Activated naive CD4-positive, alpha-beta T cell (primary cell): ENCODE results near the gene IFNA4.
"Not testable (repeated sequence)": the region's sequence is repeated elsewhere in the genome, so short reads cannot be mapped to it uniquely, and the experiment has no call there.

Experiments used
- DNase-seq, 4 experiments: peaks; one replicate each; lab custom pipeline; 2025; lab: John Stamatoyannopoulos, UW

The IFNA4 gene

DNA sequence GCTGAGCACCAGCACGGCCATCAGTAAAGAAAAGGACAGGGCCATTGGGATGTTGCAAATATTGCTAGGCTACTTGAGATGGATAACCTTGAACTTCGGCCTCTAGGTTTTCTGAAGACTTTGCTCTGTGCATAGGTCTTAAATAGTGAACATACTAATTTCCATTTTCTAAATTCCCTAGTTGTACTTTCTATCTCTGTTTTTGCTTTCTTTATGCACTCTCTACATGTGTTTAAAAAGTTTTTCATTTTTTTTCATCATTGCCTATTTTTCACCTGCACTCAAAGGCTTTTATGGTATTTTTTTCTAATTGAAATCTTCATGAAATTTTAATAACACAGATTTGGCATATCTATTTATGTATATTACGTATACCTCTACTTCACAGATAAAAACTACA is at the start of gene IFNA4:
IFNA4 (minus strand) TSS at position 101 of the 400 bp plus-strand sequence; CDS start at position 45, 56 bp downstream.
- DNase-seq: not testable (repeated sequence)

DNA sequence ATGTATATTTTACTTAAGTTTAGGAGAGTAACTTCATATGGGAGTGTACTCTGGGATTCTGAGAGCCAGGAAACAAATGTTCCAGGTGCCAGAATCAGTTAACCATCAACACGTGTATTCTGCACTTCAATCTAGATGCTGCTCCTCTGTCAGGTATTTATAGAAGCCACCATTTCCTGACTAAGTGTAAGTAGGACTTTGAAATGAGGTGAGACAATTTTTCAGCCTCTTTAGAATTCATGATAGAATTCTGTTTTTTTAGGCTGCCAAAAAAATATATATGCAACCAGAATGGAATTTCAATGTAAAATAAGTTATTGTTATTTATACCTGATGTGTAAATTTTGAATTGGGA is 49.0 kb upstream of the IFNA4 start:
- not testable (repeated sequence) for DNase-seq

DNA sequence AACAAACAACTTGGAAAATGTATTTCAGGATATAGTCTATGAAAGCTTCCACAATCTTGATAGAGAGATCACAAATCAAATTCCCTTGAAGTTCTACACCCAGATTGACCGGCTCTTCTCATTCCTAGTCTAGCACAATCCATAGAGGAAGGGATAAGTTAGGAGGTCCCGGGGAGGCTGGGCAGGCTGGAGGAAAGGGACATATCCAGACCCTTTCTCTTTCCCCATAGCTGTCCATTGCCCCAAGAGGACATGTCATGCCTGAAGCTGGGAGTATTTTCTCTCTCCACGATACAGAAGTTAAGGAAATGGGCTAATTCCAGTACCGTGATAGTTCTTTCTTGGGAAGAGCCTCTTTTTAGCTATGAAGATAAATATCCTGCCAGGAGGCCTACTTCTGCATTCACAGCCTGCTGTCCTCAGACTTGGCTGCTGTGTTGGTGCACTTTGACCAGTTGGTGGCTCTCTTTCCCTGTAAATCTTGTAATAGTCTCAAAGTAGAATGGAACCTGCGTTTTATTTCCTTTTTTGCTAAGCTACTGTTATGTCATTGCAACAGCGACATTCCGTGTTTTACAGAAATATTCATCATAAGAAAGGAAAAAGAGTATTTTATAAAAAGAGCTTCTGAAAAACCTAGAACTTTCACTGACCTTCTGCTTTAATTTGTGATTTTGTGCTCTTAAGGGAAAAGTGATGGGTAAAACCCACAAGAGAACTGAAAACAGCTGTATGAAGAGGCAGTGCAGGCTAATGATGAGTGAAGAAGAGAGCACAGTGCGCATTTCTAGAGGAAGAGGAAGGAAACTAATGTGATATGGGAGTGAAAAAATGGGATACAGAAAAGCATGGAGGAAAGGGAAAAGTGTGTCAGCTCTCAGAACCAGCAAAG is 48.3 kb upstream of the IFNA4 start:
- not testable (repeated sequence) for DNase-seq

DNA sequence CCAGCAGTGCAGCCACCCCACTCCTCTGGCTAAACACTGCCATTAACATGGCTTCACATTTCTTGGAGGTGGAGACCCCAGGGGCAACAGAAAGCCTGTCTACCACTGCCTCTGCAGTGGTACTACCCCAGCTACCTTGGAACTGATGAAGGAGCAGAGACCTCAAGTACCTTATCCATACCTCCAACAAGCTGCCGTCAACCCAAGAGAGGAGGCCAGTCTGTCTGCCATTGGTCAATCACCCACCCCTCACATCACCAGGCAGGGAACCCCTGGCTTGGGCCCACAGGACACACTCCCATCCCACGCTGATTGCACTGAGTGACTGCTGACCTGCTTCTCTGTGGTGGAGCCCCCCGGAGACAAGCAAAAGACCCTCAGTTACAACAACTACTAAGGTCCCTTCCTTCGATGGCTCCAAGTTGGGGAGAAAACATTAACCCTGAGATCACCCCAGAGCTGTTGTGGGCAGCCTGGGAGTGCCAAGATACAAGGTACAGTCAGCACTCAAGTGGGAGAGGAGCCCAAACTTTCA is 46.8 kb upstream of the IFNA4 start:
- DNase-seq: no peak

DNA sequence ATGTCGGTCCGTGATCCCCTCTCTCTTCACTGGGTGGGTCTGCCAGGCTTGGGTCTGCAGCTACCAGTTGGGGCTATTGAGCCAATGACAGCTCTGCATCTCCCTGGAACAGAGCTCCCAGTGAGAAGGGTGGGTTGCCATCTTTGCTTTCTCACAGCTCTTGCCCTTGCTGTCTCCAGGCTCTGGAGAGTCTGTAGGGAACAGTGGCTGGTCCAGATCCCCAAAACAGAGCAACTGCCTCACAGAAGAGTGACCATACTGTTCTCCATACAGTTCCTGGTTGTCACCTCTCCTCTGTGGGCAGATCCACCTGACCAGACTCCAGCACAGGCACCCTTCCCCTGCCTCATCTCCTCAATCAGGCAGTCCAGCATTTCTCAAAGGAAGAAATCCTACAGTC is 45.9 kb upstream of the IFNA4 start:
- no peak for DNase-seq

DNA sequence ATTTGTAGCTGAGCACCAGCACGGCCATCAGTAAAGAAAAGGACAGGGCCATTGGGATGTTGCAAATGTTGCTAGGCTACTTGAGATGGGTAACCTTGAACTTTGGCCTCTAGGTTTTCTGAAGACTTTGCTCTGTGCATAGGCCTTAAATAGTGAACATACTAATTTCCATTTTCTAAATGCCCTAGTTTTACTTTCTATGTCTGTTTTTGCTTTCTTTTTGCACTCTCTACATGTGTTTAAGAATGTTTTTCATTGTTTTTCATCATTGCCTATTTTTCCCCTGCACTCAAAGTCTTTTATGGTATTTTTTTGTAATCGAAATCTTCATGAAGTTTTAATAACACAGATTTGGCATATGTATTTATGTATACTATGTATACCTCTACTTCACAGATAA is 40.7 kb upstream of the IFNA4 start, which contains the start of gene IFNA17:
IFNA17 (minus strand) TSS at position 101 of the 400 bp plus-strand sequence; CDS start at position 52, 49 bp downstream.
- DNase-seq: no peak

DNA sequence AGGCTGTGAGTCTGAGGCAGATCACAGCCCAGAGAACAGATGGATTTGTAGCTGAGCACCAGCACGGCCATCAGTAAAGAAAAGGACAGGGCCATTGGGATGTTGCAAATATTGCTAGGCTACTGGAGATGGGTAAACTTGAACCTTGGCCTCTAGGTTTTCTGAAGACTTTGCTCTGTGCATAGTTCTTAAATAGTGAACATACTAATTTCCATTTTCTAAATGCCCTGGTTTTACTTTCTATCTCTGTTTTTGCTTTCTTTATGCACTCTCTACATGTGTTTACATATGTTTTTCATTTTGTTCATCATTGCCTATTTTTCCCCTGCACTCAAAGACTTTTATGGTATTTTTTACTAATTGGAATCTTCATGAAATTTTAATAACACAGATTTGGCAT is 29.8 kb upstream of the IFNA4 start, which contains the start of gene IFNA16:
IFNA16 (minus strand) TSS at position 101 of the 400 bp plus-strand sequence; CDS start at position 95, 6 bp downstream.
- DNase-seq: not testable (repeated sequence)

DNA sequence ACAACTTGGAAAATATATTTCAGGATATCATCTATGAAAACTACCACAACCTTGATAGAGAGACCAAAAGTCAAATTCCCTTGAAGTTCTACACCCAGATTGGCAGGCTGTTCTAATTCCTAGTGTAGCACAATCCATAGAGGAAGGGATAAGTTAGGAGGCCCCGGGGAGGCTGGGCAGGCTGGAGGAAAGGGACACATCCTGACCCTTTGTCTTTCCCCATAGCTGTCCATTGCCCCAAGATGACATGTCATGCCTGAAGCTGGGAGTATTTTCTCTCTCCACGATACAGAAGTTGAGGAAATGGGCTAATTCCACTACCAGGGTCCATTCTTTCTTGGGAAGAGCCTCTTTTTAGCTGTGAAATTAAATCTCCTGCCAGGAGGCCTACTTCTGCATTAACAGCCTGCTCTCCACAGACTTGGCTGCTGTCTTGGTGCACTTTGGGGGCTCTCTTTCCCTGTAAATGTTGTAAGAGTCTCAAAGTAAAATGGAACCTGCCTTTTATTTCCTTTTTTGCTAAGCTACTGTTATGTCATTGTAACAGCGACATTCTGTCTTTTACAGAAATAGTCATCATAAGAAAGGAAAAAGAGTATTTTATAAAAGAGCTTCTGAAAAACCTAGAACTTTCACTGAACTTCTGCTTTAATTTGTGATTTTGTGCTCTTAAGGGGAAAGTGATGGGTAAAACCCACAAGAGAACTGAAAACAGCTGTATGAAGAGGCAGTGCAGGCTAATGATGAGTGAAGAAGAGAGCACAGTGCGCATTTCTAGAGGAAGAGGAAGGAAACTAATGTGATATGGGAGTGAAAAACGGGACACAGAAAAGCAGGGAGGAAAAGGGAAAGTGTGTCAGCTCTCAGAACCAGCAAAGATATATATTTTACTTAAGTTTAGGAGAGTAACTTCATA is 26.3 kb upstream of the IFNA4 start:
- DNase-seq: not testable (repeated sequence)

DNA sequence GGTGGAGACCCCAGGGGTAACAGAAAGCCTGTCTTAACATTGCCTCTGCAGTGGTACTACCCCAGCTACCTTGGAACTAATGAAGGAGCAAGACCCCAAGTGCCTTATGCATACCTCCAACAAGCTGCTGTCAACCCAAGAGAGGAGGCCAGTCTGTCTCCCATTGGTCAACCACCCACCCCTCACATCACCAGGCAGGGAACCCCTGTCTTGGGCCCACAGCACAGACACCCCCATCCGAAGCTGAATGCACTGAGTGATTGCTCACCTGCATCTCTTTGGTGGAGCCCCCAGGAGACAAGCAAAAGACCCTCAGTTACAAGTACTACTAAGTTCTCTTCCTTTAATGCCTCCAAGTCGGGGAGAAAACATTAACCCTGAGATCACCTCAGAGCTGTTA is 24.8 kb upstream of the IFNA4 start:
- not testable (repeated sequence) for DNase-seq

DNA sequence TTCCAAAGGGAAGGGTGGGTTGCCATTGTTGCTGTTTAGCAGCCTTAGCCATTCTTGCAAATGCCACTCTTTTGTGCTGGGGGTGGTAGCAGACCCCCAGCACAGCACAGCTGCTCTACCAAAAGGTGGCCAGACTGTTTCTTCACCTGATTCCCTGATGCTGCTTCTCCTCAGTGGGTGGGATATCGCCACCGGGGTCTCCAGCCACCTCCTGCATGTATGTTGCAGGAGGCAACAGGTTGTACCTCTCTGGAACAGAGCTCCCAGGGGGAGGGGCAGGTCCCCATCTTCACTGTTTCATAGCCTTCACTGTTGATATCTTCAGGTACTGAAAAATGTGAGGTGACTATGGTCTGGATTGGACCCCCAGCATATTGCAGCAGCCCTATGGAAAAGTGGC is 23.4 kb upstream of the IFNA4 start:
- not testable (repeated sequence) for DNase-seq

DNA sequence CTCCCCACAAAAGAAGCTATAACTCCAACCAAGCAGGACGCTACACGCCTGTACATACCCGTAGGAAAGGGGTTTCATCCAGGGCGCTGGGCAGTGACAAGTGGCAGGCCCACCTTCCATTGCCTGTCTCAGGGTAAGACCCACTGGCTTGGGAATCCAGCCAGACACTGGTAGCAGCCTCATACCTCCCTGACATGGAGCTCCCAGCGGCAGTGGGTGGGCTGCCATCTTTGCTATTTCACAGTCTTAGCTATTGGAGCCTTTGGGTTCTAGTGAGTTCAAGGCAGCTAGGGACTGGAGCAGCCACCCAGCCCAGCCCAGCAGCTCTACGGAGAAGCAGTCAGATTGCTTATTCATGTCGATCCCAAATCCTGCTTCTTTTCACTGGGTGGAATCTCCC is 22.9 kb upstream of the IFNA4 start:
- DNase-seq: no peak

DNA sequence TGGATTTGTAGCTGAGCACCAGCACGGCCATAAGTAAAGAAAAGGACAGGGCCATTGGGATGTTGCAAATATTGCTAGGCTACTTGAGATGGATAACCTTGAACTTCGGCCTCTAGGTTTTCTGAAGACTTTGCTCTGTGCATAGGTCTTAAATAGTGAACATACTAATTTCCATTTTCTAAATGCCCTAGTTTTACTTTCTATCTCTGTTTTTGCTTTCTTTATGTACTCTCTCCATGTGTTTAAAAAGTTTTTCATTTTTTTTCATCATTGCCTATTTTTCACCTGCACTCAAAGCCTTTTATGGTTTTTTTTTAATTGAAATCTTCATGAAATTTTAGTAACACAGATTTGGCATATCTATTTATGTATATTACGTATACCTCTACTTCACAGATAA is 19.7 kb upstream of the IFNA4 start, which contains the start of gene IFNA10:
IFNA10 (minus strand) TSS at position 101 of the 400 bp plus-strand sequence; CDS start at position 55, 46 bp downstream.
- DNase-seq: not testable (repeated sequence)

DNA sequence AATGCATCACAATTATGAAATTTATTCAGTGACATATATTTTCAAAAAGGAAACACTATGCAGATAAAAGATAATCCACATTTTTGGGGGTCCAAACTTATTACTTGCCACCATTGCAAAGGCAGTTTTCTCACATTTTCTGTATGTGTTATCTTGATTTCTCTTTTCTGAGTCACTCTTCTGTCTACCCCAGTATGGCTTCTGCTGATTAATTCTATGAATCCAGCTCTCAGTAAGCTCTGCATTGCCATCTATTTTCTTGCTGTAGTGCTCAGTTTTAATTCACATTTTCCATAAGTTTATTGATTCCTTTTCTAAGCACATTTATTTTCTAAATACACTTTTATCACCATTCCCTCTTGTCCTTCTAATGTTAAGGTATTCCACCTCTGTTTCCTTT is 17.8 kb upstream of the IFNA4 start:
- no peak for DNase-seq

DNA sequence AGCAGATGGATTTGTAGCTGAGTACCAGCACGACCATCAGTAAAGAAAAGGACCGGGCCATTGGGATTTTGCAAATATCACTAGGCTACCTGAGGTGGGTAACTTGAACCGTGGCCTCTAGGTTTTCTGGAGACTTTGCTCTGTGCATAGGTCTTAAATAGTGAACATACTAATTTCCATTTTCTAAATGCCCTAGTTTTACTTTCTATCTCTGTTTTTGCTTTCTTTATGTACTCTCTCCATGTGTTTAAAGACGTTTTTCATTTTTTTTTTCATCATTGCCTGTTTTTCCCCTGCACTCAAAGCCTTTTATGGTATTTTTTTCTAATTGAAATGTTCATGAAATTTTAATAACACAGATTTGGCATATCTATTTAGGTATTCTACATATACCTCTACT is 14.7 kb upstream of the IFNA4 start, which contains the start of gene IFNA7:
IFNA7 (minus strand) TSS at position 101 of the 400 bp plus-strand sequence; CDS start at position 61, 40 bp downstream.
- DNase-seq: not testable (repeated sequence)

DNA sequence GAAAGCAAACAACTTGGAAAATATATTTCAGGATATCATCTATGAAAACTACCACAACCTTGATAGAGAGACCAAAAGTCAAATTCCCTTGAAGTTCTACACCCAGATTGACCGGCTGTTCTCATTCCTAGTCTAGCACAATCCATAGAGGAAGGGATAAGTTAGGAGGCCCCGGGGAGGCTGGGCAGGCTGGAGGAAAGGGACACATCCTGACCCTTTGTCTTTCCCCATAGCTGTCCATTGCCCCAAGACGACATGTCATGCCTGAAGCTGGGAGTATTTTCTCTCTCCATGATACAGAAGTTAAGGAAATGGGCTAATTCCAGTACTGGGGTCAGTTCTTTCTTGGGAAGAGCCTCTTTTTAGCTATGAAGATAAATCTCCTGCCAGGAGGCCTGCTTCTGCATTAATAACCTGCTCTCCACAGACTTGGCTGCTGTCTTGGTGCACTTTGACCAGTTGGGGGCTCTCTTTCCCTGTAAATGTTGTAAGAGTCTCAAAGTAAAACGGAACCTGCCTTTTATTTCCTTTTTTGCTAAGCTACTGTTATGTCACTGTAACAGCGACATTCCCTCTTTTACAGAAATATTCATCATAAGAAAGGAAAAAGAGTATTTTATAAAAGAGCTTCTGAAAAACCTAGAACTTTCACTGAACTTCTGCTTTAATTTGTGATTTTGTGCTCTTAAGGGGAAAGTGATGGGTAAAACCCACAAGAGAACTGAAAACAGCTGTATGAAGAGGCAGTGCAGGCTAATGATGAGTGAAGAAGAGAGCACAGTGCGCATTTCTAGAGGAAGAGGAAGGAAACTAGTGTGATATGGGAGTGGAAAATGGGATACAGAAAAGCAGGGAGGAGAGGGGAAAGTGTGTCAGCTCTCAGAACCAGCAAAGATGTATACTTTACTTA is 7.7 kb upstream of the IFNA4 start:
- not testable (repeated sequence) for DNase-seq

DNA sequence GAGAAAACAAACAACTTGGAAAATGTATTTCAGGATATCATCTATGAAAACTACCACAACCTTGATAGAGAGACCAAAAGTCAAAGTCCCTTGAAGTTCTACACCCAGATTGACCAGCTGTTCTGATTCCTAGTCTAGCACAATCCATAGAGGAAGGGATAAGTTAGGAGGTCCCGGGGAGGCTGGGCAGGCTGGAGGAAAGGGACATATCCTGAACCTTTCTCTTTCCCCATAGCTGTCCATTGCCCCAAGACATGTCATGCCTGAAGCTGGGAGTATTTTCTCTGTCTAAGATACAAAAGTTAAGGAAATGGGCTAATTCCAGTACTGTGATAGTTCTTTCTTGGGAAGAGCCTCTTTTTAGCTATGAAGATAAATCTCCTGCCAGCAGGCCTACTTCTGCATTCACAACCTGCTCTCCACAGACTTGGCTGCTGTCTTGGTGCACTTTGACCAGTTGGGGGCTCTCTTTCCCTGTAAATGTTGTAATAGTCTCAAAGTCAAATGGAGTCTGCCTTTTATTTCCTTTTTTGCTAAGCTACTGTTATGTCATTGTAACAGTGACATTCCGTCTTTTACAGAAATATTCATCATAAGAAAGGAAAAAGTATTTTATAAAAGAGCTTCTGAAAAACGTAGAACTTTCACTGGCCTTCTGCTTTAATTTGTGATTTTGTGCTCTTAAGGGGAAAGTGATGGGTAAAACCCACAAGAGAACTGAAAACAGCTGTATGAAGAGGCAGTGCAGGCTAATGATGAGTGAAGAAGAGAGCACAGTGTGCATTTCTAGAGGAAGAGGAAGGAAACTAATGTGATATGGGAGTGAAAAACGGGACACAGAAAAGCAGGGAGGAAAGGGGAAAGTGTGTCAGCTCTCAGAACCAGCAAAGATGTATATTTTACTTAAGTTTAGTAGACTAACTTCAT is 4.3 kb downstream of the IFNA4 start:
- not testable (repeated sequence) for DNase-seq

DNA sequence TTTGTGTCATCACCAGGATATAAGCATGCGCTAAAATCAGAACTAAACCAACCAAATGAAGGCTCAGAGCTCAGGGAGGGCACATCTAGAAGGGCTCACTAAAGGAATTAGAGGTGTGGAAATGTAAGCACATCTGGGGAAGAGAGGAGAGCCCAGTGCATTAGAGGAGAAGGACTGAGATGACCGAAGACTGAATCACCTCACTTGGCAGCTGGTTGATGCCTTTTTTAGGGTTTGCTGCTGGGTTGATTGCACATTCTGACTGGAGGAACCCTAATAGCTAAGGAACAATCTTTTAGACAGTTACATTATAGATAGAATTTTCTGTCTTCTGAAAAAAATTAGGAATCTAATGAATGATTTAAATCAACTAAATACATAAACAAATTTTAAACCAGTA is 12.7 kb downstream of the IFNA4 start:
- no peak for DNase-seq

DNA sequence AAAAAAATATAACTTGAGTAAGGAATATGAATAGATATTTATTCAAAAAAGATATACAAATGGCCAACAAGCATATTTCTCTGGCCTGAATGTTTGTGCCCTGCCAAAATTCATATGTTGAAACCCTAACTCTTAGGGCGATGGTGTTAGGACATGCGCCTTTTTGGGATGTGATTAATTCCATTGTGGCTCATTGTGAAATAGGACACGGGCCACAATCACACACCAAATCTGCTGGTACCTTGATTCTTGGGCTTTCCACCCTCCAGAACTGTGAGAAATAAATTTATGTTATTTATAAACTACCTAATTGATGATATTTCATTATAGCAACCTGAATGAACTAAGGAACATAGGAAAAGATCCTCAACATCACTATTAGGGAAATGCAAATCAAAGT is 15.2 kb downstream of the IFNA4 start:
- no peak for DNase-seq

DNA sequence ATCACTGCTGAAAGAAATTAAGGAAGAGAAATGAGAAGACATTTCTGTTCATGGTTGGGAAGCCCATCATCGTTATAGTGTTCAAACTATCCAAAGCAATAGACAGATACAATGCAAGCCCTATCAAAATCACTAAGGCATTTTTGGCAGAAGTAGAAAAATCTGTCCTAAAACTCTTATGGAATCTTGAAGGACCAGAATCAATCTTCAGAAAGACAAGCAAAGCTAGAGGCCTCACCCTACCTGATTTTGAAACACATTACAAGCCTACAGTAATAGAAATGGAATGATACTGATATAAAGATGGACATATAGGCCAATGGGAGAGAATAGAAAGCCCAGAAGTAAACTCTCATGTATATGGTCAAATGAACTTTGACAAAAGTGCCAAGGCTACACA is 16.0 kb downstream of the IFNA4 start:
- DNase-seq: no peak

DNA sequence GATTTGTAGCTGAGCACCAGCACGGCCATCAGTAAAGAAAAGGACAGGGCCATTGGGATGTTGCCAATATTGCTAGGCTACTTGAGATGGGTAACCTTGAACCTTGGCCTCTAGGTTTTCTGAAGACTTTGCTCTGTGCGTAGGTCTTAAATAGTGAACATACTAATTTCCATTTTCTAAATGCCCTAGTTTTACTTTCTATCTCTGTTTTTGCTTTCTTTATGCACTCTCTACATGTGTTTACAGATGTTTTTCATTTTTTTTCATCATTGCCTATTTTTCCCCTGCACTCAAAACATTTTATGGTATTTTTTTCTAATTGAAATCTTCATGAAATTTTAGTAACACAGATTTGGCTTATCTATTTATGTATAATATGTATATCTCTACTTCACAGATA is 20.8 kb downstream of the IFNA4 start, which contains the start of gene IFNA21:
IFNA21 (minus strand) TSS at position 101 of the 400 bp plus-strand sequence; CDS start at position 53, 48 bp downstream.
- not testable (repeated sequence) for DNase-seq
